Measurements from ENCODE around the gene CCNL2. TPM values are rescaled to one million over a fixed set of nuclear protein-coding genes. Genes with fewer than 3 reads are reported as not detected.
A peak's percentile ranks its signal among the peaks of the same experiment; 100 is the strongest.

CCNL2 gene
- total RNA-seq, 1 experiment from 2014 or later, result 142 TPM

- peak; percentile 47; the same call in 1 of the 2 replicates for TF ChIP-seq ESRRA (CRISPR knock-in tag; IDR thresholded peaks at IDR 0.05; ENCODE audit: borderline replicate concordance)
- TF ChIP-seq TP53 (CRISPR knock-in tag; IDR thresholded peaks at IDR 0.05), result no peak
- peak; percentile 97 for TF ChIP-seq ARID4B (CRISPR knock-in tag; IDR thresholded peaks at IDR 0.05; ENCODE audit: borderline replicate concordance)
- TF ChIP-seq GABPB1 (CRISPR knock-in tag; IDR thresholded peaks at IDR 0.05), result peak; percentile 95
- peak; percentile 78; the same call in 1 of the 2 replicates for TF ChIP-seq CBFB (CRISPR knock-in tag; IDR thresholded peaks at IDR 0.05; ENCODE audit: low read depth)
- TF ChIP-seq MLX (CRISPR knock-in tag; IDR thresholded peaks at IDR 0.05), result peak; percentile 63; the same call in 1 of the 2 replicates
- no peak for TF ChIP-seq ATF2 (CRISPR knock-in tag; IDR thresholded peaks at IDR 0.05; ENCODE audit: borderline replicate concordance, low read depth)
- peak; percentile 100 for TF ChIP-seq NR2C2 (CRISPR knock-in tag; IDR thresholded peaks at IDR 0.05)
- peak; percentile 38; the same call in 1 of the 2 replicates for TF ChIP-seq NFYB (CRISPR knock-in tag; conservative IDR thresholded peaks at IDR 0.05; ENCODE audit: low read depth)
- TF ChIP-seq FOXJ3 (CRISPR knock-in tag; IDR thresholded peaks at IDR 0.05; ENCODE audit: borderline replicate concordance), result no peak
- no peak for TF ChIP-seq ATF6 (CRISPR knock-in tag; IDR thresholded peaks at IDR 0.05)
- TF ChIP-seq OVOL2 (CRISPR knock-in tag; IDR thresholded peaks at IDR 0.05; ENCODE audit: borderline replicate concordance), result no peak
- TF ChIP-seq HMGXB4 (CRISPR knock-in tag; IDR thresholded peaks at IDR 0.05), result peak; percentile 85
- TF ChIP-seq ZBTB43 (CRISPR knock-in tag; IDR thresholded peaks at IDR 0.05), result peak; percentile 92
- TF ChIP-seq GRHL2 (CRISPR knock-in tag; IDR thresholded peaks at IDR 0.05; ENCODE audit: insufficient replicate concordance, severe bottlenecking), result no peak
- TF ChIP-seq AFF4 (CRISPR knock-in tag; IDR thresholded peaks at IDR 0.05; ENCODE audit: borderline replicate concordance), result no peak
These were observed 7.9 kb upstream of the CCNL2 start, which contains the start of gene MRPL20 (continued) for GRCh38 chr1:1406821-1407635.

All from WTC11 (cell line).